HG02943 (cell line): ENCODE data around the gene GRXCR2.
"Not testable (repeated sequence)": the region's sequence is repeated elsewhere in the genome, so short reads cannot be mapped to it uniquely, and the experiment has no call there.

Experiments used
- ATAC-seq: cut with Tn5 transposase; IDR thresholded peaks from one replicate; pipeline ENCODE4 v1.9.1; 2021; ENCODE audit warnings: mild to moderate bottlenecking, low read depth, moderate library complexity; ENCODE audit not compliant: unreplicated experiment

The GRXCR2 gene

GRCh38 chr5:145872914-145873313 is at the start of gene GRXCR2:
Gene GRXCR2, minus strand, starts transcription at chr5:145873014. Its CDS starts 46 bp downstream, at chr5:145872968.
- no peak for ATAC-seq

GRCh38 chr5:145922059-145922458 is 49.2 kb upstream of the GRXCR2 start:
- ATAC-seq: no peak

- ATAC-seq: no peak
These were observed 48.4 kb upstream of the GRXCR2 start for GRCh38 chr5:145921211-145921610.

GRCh38 chr5:145920542-145921210 is 47.9 kb upstream of the GRXCR2 start:
- ATAC-seq: no peak

- ATAC-seq: no peak
These were observed 46.6 kb upstream of the GRXCR2 start for GRCh38 chr5:145919413-145919812.

GRCh38 chr5:145918397-145918796 is 45.6 kb upstream of the GRXCR2 start:
- ATAC-seq: no peak

GRCh38 chr5:145917288-145917687 is 44.5 kb upstream of the GRXCR2 start:
- ATAC-seq: no peak

GRCh38 chr5:145915970-145916638 is 43.3 kb upstream of the GRXCR2 start:
- no peak for ATAC-seq

GRCh38 chr5:145913701-145914100 is 40.9 kb upstream of the GRXCR2 start:
- ATAC-seq: no peak

GRCh38 chr5:145912594-145912993 is 39.8 kb upstream of the GRXCR2 start:
- ATAC-seq: no peak

GRCh38 chr5:145912019-145912418 is 39.2 kb upstream of the GRXCR2 start:
- ATAC-seq: no peak

GRCh38 chr5:145911164-145911563 is 38.4 kb upstream of the GRXCR2 start:
- ATAC-seq: no peak

- no peak for ATAC-seq
These were observed 35.6 kb upstream of the GRXCR2 start for GRCh38 chr5:145908206-145908960.

- no peak for ATAC-seq
These were observed 33.6 kb upstream of the GRXCR2 start for GRCh38 chr5:145906401-145906800.

- ATAC-seq: no peak
These were observed 31.9 kb upstream of the GRXCR2 start for GRCh38 chr5:145904743-145905142.

GRCh38 chr5:145903867-145904266 is 31.1 kb upstream of the GRXCR2 start:
- no peak for ATAC-seq

- ATAC-seq: no peak
These were observed 30.3 kb upstream of the GRXCR2 start for GRCh38 chr5:145903113-145903512.

GRCh38 chr5:145902421-145902820 is 29.6 kb upstream of the GRXCR2 start:
- no peak for ATAC-seq

GRCh38 chr5:145898171-145898570 is 25.4 kb upstream of the GRXCR2 start:
- ATAC-seq: no peak

GRCh38 chr5:145891378-145891777 is 18.6 kb upstream of the GRXCR2 start:
- ATAC-seq: not testable (repeated sequence)

GRCh38 chr5:145889611-145890010 is 16.8 kb upstream of the GRXCR2 start:
- ATAC-seq: no peak
